Activated T-cell treated with anti-CD3 and anti-CD28 coated beads, Interleukin-2, amount 50 U/mL, for 48 hours (primary cell): ENCODE data around the gene RELL2.

Experiments
- DNase-seq, 2 experiments: peaks; one replicate each; pipeline ENCODE4 v3.0.0-alpha.2; 2020

Gene RELL2

GRCh38 chr5:141681295-141681694 is 44.5 kb downstream of the RELL2 start:
- no peak for DNase-seq

- peak; percentile 63 to 65 for DNase-seq
Measured at GRCh38 chr5:141681695-141682641, 45.2 kb downstream of the RELL2 start, which contains the start of gene ARAP3. Gene ARAP3 (minus strand): TSS chr5:141682230. CDS start chr5:141680486, 1,744 bp downstream.

GRCh38 chr5:141683596-141684141 is 46.9 kb downstream of the RELL2 start:
- no peak for DNase-seq

- no peak for DNase-seq
Measured at GRCh38 chr5:141685591-141685990, 48.8 kb downstream of the RELL2 start.

GRCh38 chr5:141686648-141687416 is 50.0 kb downstream of the RELL2 start:
- DNase-seq: no peak
